ENCODE data around the gene PPIL1.

GRCh38 chr6:36912586-36912985 is 38.0 kb upstream of the PPIL1 start:
- TF ChIP-seq TAF1 (IDR thresholded peaks at IDR 0.05; ENCODE audit: low read depth) = no peak
- no peak for TF ChIP-seq RAD21 (IDR thresholded peaks at IDR 0.05; ENCODE audit: low read depth)
- TF ChIP-seq FOXM1 (IDR thresholded peaks at IDR 0.05; ENCODE audit: borderline replicate concordance, low read depth) = no peak
- no peak for TF ChIP-seq EGR1 (IDR thresholded peaks at IDR 0.05)
- TF ChIP-seq EP300 (IDR thresholded peaks at IDR 0.05; ENCODE audit: borderline replicate concordance) = no peak
- TF ChIP-seq NFIC (IDR thresholded peaks at IDR 0.05) = no peak
- TF ChIP-seq, protein P1, sequence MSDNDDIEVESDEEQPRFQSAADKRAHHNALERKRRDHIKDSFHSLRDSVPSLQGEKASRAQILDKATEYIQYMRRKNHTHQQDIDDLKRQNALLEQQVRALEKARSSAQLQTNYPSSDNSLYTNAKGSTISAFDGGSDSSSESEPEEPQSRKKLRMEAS (IDR thresholded peaks at IDR 0.05) = no peak
- TF ChIP-seq TEAD4 (IDR thresholded peaks at IDR 0.05) = no peak
- no peak for TF ChIP-seq YY1 (IDR thresholded peaks at IDR 0.05; ENCODE audit: low read depth)
- TF ChIP-seq CEBPB (IDR thresholded peaks at IDR 0.05) = no peak
- TF ChIP-seq ZBTB7A (IDR thresholded peaks at IDR 0.05; ENCODE audit: low read depth) = no peak
- TF ChIP-seq, protein P2, sequence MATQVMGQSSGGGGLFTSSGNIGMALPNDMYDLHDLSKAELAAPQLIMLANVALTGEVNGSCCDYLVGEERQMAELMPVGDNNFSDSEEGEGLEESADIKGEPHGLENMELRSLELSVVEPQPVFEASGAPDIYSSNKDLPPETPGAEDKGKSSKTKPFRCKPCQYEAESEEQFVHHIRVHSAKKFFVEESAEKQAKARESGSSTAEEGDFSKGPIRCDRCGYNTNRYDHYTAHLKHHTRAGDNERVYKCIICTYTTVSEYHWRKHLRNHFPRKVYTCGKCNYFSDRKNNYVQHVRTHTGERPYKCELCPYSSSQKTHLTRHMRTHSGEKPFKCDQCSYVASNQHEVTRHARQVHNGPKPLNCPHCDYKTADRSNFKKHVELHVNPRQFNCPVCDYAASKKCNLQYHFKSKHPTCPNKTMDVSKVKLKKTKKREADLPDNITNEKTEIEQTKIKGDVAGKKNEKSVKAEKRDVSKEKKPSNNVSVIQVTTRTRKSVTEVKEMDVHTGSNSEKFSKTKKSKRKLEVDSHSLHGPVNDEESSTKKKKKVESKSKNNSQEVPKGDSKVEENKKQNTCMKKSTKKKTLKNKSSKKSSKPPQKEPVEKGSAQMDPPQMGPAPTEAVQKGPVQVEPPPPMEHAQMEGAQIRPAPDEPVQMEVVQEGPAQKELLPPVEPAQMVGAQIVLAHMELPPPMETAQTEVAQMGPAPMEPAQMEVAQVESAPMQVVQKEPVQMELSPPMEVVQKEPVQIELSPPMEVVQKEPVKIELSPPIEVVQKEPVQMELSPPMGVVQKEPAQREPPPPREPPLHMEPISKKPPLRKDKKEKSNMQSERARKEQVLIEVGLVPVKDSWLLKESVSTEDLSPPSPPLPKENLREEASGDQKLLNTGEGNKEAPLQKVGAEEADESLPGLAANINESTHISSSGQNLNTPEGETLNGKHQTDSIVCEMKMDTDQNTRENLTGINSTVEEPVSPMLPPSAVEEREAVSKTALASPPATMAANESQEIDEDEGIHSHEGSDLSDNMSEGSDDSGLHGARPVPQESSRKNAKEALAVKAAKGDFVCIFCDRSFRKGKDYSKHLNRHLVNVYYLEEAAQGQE (IDR thresholded peaks at IDR 0.05; ENCODE audit: low read depth) = no peak
- no peak for TF ChIP-seq CREB1 (IDR thresholded peaks at IDR 0.05; ENCODE audit: low read depth)
